Kidney (tissue), 14 donors: Measurements from ENCODE around the gene CLIP3. TPM values are rescaled to one million over a fixed set of nuclear protein-coding genes. Genes with fewer than 3 reads are reported as not detected.
A peak's percentile ranks its signal among the peaks of the same experiment; 100 is the strongest.

Experiments used
- DNase-seq, 5 donors: peaks; one replicate each; pipeline ENCODE4 v3.0.0-alpha.2; 2013 to 2020
- FAIRE-seq: peaks from 2 replicates; lab custom pipeline; 2012; peaks lifted over from hg19 to GRCh38; lab: Jason Lieb, UNC
- H3K27ac ChIP-seq, 2 donors: one replicate each; pipeline ENCODE4 v1.7.0; 2013; ENCODE audit warnings: low read depth in 2 of 2, low read length in 2 of 2, inconsistent platforms in 1 of 2
- H3K27me3 ChIP-seq: one replicate; pipeline ENCODE4 v1.7.1; 2013; ENCODE audit warnings: low read length, inconsistent platforms; ENCODE audit not compliant: control insufficient read depth, insufficient read depth
- H3K36me3 ChIP-seq, 3 donors: one replicate each; pipeline versions ENCODE4 v1.7.0 to v1.7.1; 2013; ENCODE audit warnings: low read length in 3 of 3, control low read depth in 1 of 3, inconsistent platforms in 1 of 3; ENCODE audit not compliant: insufficient read depth in 3 of 3, control insufficient read depth in 2 of 3
- H3K4me1 ChIP-seq, 3 donors: one replicate each; pipeline versions ENCODE4 v1.7.0 to v1.7.1; 2013; ENCODE audit warnings: low read length in 3 of 3, inconsistent platforms in 1 of 3, low read depth in 1 of 3; ENCODE audit not compliant: control insufficient read depth in 2 of 3, insufficient read depth in 2 of 3
- H3K4me3 ChIP-seq, 3 donors: one replicate each; pipeline versions ENCODE4 v1.7.0 to v1.8.1; 2013; ENCODE audit warnings: low read length in 3 of 3, control low read depth in 1 of 3, inconsistent platforms in 1 of 3
- H3K9ac ChIP-seq, 3 donors: one replicate each; pipeline versions ENCODE4 v1.7.0 to v1.7.1; 2013; ENCODE audit warnings: low read length in 3 of 3, control low read depth in 1 of 3, inconsistent platforms in 1 of 3
- H3K9me3 ChIP-seq, 3 donors: one replicate each; pipeline versions ENCODE4 v1.7.0 to v1.7.1; 2013; ENCODE audit warnings: low read length in 3 of 3, control low read depth in 1 of 3, inconsistent platforms in 1 of 3; ENCODE audit not compliant: control insufficient read depth in 2 of 3, insufficient read depth in 1 of 3
- CTCF ChIP-seq: IDR thresholded peaks from 3 replicates; pipeline ENCODE4 v1.5.1; 2012; ENCODE audit warnings: mild to moderate bottlenecking, moderate library complexity, borderline replicate concordance; ENCODE audit not compliant: insufficient read depth; ENCODE audit errors: extremely low read depth
- intact Hi-C: fragments of 100-400 bp; cut with DNase I; formaldehyde crosslinking; loops from one replicate; pipeline ENCODE4 v1.11.1; 2022
- polyA plus RNA-seq: library from polyadenylated mRNA; stranded (reverse); fragments of 350-450 nt; fragmentation: Illumina TruSeq; extraction: RNeasy Lipid Tissue Mini Kit (QIAGEN cat#74804); gene quantifications from one replicate; pipeline ENCODE4 v1.2.3, GENCODE V29; 2014; ENCODE audit warnings: low read depth, low replicate concordance; ENCODE audit not compliant: insufficient read depth
- total RNA-seq: library from RNA; stranded (reverse); fragmentation: NEBNext Ultra II Directional; extraction: Animal tissue kit (Norgen Biotek cat#: 25700); gene quantifications from one replicate; pipeline ENCODE4 v1.2.1, GENCODE V29; 2021
- donor health status: control.
- donor health status: control.
- donor health status: control.
- donor health status: control.
- donor health status: control.
- donor health status: DM: yes; HTN: yes; CAD: no.
- donor health status: Normal renal cell carcinoma (clear cell type).

The CLIP3 gene
- total and polyA plus RNA-seq, 2 donors from 2014 or later, result 10.3 to 12.3 TPM

- Histone ChIP-seq H3K4me3 (no peak overlapping the region), H3K36me3 (no peaks in the 10 kb centered on the region), H3K9ac (no peak overlapping the region), H3K27me3 (no peaks in the 10 kb centered on the region), H3K27ac (no peak overlapping the region), H3K4me1 (peaks cover 0 to 4% (median 0%) of the 10 kb centered on the region in 3 donors), H3K9me3 (no peaks in the 10 kb centered on the region)
- FAIRE-seq, result no peak
- no peak for TF ChIP-seq CTCF
- peak in 2 of 5 donors; percentile 21 to 42 for DNase-seq
- intact Hi-C loops, result no loop called here
Measured at GRCh38 chr19:36058481-36059179, 26.0 kb upstream of the CLIP3 start.

GRCh38 chr19:36054733-36055686 lies 22.3 kb upstream of the CLIP3 start, which contains the start of gene WDR62:
TSS of gene WDR62 (plus strand) at chr19:36054897. CDS start at chr19:36054972, 75 bp downstream.
- peak; percentile 96 to 98 (median 97) for DNase-seq
- TF ChIP-seq CTCF, result no peak

GRCh38 chr19:36054119-36054732 lies 21.6 kb upstream of the CLIP3 start, which contains the start of gene THAP8:
TSS of gene THAP8 (minus strand) at chr19:36054285. CDS start at chr19:36054217, 68 bp downstream.
- H3K9ac ChIP-seq, result peak within 1 kb of the TSS; percentile 7 to 95 (median 83)
- TF ChIP-seq CTCF, result peak; percentile 38
- H3K27ac ChIP-seq, result peak within 1 kb of the TSS; percentile 97 to 98
- peak; percentile 21 for FAIRE-seq
- DNase-seq, result peak; percentile 100
- H3K27me3 ChIP-seq, result no peaks in the 10 kb centered on the region
- peak within 1 kb of the TSS; percentile 77 to 94 (median 80) for H3K4me3 ChIP-seq
- peaks cover 0 to 7% (median 0%) of the 10 kb centered on the region in 3 donors for H3K4me1 ChIP-seq
- intact Hi-C loops, result no loop called here
- H3K9me3 ChIP-seq, result no peaks in the 10 kb centered on the region
- no peaks in the 10 kb centered on the region for H3K36me3 ChIP-seq

More at GRCh38 chr19:36054733-36055686, 22.3 kb upstream of the CLIP3 start, which contains the start of gene WDR62:
- no peaks in the 10 kb centered on the region for H3K36me3 ChIP-seq
- H3K27me3 ChIP-seq, result no peaks in the 10 kb centered on the region
- FAIRE-seq, result no peak
- H3K9ac ChIP-seq, result peak within 1 kb of the TSS; percentile 7 to 95 (median 83)
- H3K4me1 ChIP-seq, result peaks cover 0 to 7% (median 0%) of the 10 kb centered on the region in 3 donors
- H3K9me3 ChIP-seq, result no peaks in the 10 kb centered on the region
- intact Hi-C loops, result no loop called here
- H3K27ac ChIP-seq, result peak within 1 kb of the TSS; percentile 97 to 98
- H3K4me3 ChIP-seq, result peak within 1 kb of the TSS; percentile 77 to 94 (median 80)
